ENCODE results near the gene PLXNA4. TPM values are rescaled to one million over a fixed set of nuclear protein-coding genes. Genes with fewer than 3 reads are reported as not detected.

PLXNA4 gene
- total RNA-seq, 2 donors from 2014 or later = 2.1 to 8.2 TPM

DNA sequence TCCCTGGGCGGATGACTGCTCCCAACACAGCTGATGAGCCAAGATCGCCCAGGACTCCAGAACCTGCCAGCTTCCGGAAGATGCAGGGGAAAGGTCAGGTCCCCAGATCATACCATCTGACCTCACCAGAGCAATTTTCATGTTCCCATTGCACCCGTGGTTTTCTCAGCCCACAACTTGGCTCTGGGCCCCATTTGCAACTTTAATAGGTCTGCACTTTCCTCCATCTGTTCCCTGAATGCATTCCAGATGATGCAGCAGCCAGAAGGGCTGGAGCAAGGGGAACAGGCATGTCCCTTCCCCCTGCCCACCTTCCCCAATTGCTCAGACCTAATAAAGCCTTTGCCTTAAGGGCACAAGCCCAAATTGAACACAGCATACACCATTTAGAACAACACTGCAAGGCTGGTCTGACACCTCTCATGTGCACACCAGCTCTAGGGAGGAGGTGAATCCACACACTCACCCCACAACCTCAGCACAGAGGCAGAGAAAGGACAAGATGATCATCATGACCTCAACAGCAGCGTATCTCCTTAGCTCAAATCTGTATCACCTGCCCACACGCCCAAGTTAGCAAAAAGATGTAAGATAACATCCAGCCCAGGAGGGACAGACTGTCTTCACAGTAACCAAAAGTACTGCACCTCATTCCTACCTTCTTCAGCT is 87.5 kb downstream of the PLXNA4 start:
- ATAC-seq (no peak), DNase-seq (peak in 1 of 4 donors; percentile 13)
- H3K9me3 ChIP-seq = no peaks in the 10 kb centered on the region
- H3K36me3 ChIP-seq (replicated peaks in 1 of 2; ENCODE audit: insufficient read depth in 1 of 2, low read depth in 2 of 2) = no peaks in the 10 kb centered on the region
- TF ChIP-seq, protein P1, sequence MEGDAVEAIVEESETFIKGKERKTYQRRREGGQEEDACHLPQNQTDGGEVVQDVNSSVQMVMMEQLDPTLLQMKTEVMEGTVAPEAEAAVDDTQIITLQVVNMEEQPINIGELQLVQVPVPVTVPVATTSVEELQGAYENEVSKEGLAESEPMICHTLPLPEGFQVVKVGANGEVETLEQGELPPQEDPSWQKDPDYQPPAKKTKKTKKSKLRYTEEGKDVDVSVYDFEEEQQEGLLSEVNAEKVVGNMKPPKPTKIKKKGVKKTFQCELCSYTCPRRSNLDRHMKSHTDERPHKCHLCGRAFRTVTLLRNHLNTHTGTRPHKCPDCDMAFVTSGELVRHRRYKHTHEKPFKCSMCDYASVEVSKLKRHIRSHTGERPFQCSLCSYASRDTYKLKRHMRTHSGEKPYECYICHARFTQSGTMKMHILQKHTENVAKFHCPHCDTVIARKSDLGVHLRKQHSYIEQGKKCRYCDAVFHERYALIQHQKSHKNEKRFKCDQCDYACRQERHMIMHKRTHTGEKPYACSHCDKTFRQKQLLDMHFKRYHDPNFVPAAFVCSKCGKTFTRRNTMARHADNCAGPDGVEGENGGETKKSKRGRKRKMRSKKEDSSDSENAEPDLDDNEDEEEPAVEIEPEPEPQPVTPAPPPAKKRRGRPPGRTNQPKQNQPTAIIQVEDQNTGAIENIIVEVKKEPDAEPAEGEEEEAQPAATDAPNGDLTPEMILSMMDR (IDR thresholded peaks at IDR 0.05) = no peak
- no peak for TF ChIP-seq POLR2A (IDR thresholded peaks at IDR 0.05)
- 68 to 70% methylated on average over 6 of the region's 6 CpGs for WGBS, 2 donors
- H3K27me3 ChIP-seq = no peaks in the 10 kb centered on the region
- H3K4me3 ChIP-seq = no peak overlapping the region
- intact Hi-C loops (cut with DNase I) = no loop called here
- H3K4me1 ChIP-seq = peaks cover 4% of the 10 kb centered on the region
- no peak overlapping the region for H3K27ac ChIP-seq

DNA sequence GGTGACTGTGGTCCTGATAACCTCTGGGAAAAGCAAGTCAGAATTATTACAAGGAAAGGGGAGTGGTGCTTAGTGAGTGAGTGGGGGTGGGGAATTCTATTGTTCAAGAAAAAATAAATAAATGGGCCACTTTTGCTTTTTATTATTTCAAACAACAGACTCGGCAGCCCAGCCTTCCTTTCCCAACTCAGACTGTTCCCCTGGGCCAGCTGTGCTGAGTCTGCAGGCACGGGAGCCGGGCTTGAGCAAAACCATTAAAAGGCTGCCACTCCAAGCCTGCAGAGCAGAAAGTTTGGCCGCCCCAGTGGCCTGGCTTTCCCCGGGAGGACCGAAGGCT is 90.0 kb downstream of the PLXNA4 start:
- TF ChIP-seq POLR2A (IDR thresholded peaks at IDR 0.05) = no peak
- TF ChIP-seq, protein P1 (IDR thresholded peaks at IDR 0.05) = no peak
- peaks cover 4% of the 10 kb centered on the region for H3K4me1 ChIP-seq
- no peaks in the 10 kb centered on the region for H3K36me3 ChIP-seq (replicated peaks in 1 of 2; ENCODE audit: insufficient read depth in 1 of 2, low read depth in 2 of 2)
- no peaks in the 10 kb centered on the region for H3K27me3 ChIP-seq
- WGBS, 2 donors = 46 to 50% methylated on average over 6 of the region's 6 CpGs
- H3K27ac ChIP-seq = no peak overlapping the region
- no peak for ATAC-seq
- intact Hi-C loops (cut with DNase I) = no loop called here
- H3K4me3 ChIP-seq = no peak overlapping the region
- peak in 1 of 4 donors; percentile 17 for DNase-seq
- no peaks in the 10 kb centered on the region for H3K9me3 ChIP-seq

DNA sequence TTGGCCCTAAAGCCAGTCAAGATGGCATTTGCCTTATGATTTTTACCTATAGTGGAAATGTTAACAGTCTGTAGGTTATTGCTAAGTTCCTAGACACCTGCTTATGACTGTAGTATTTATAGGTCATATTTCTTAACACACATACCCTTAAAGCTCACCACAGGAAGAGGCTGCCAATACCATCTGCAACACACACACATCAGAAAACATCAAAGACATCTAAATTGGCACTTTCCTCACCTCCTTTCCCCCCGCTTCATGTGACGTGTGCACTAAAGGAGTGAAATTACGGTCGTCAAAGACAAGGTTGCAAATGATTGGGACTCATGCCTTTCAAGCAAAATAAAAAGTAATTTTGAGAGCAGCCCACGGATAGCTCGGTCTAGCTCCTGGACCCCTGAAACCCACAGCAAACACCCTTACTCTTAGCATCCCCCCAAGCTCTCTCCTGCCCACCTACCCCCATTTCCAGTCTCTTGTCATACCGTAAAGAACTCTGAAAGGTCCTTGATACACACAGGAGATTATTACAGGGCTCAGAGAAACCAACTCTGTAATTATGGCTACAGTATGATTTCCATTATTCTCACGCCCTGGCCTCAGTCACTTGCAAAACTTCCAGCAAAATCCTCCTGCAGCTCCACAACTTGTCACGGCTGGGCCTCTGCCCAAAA is 90.5 kb downstream of the PLXNA4 start:
- WGBS, 2 donors = 66 to 67% methylated on average over 9 of the region's 9 CpGs
- H3K4me3 ChIP-seq = no peak overlapping the region
- DNase-seq (peak in 2 of 4 donors; percentile 25 to 35), ATAC-seq (no peak)
- no peaks in the 10 kb centered on the region for H3K9me3 ChIP-seq
- no peak overlapping the region for H3K27ac ChIP-seq
- TF ChIP-seq, protein P1 (IDR thresholded peaks at IDR 0.05) = no peak
- no peak for TF ChIP-seq POLR2A (IDR thresholded peaks at IDR 0.05)
- intact Hi-C loops (cut with DNase I) = no loop called here
- H3K4me1 ChIP-seq = peaks cover 4% of the 10 kb centered on the region
- no peaks in the 10 kb centered on the region for H3K36me3 ChIP-seq (replicated peaks in 1 of 2; ENCODE audit: insufficient read depth in 1 of 2, low read depth in 2 of 2)
- H3K27me3 ChIP-seq = no peaks in the 10 kb centered on the region

DNA sequence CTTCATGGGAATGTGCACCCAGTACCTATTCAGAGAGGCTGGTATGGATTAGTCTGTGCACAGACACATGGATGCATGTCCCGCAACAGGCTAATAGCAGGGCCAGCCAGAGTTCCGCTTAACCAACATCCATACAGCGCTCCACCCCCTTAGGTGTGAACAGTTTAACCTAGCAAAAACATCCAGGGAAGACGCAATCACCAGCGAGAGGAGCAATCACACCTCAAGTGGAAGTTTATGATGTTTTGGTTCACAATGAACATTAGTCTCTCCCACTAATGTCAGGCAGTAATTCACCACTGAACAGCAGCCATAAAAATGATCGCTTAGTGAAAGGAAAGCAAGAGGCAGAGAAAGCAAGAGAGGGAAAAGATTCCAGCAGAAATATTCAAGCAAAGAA is 91.1 kb downstream of the PLXNA4 start:
- ATAC-seq = no peak
- intact Hi-C loops (cut with DNase I) = no loop called here
- 87% methylated on average over 6 of the region's 6 CpGs for WGBS, 2 donors

More for the DNA sequence above, 91.1 kb downstream of the PLXNA4 start:
- Histone ChIP-seq H3K4me1 (peaks cover 4% of the 10 kb centered on the region), H3K9me3 (no peaks in the 10 kb centered on the region), H3K27ac (no peak overlapping the region), H3K4me3 (no peak overlapping the region), H3K27me3 (no peaks in the 10 kb centered on the region), H3K36me3 (replicated peaks in 1 of 2; ENCODE audit: insufficient read depth in 1 of 2, low read depth in 2 of 2) (no peaks in the 10 kb centered on the region)
- TF ChIP-seq, protein P1 (IDR thresholded peaks at IDR 0.05) = no peak
- TF ChIP-seq POLR2A (IDR thresholded peaks at IDR 0.05) = no peak
- no peak for DNase-seq

Data from body of pancreas (tissue), 4 donors.